SU-DHL-6 (cell line): ENCODE data around the gene EFEMP1.

Experiments
- CTCF ChIP-seq: fragments of 200-600 bp; sonication (generic); IDR thresholded peaks from one replicate; pipeline ENCODE4 v1.5.1; 2017; ENCODE audit warnings: antibody characterized with exemption, mild to moderate bottlenecking, low read length, moderate library complexity; ENCODE audit not compliant: insufficient read depth, poor library complexity, severe bottlenecking
- EZH2phosphoT487 ChIP-seq: fragments of 200-600 bp; sonication (generic), shearing (Covaris generic); conservative IDR thresholded peaks from 2 replicates; pipeline ENCODE4 v1.6.1; 2018; ENCODE audit warnings: mild to moderate bottlenecking, antibody characterized with exemption, low read length, moderate library complexity, mixed read lengths

- no peak for TF ChIP-seq CTCF
- TF ChIP-seq EZH2phosphoT487 = no peak
Measured at GRCh38 chr2:55843096-55843993, 80.2 kb downstream of the EFEMP1 start.
